Astrocyte (in vitro differentiated cells and primary cell): ENCODE results near the gene CD52. TPM values are rescaled to one million over a fixed set of nuclear protein-coding genes. Genes with fewer than 3 reads are reported as not detected.
A peak's percentile ranks its signal among the peaks of the same experiment; 100 is the strongest.

Experiments
- DNase-seq: peaks from one replicate; pipeline ENCODE4 v3.0.0-alpha.2; 2010; ENCODE audit warnings: low read depth
- FAIRE-seq: peaks from 2 replicates; lab custom pipeline; 2011; peaks lifted over from hg19 to GRCh38; lab: Jason Lieb, UNC
- H2AFZ ChIP-seq: 2 replicates; pipeline ENCODE4 v1.6.0; 2012; ENCODE audit warnings: low read depth, low read length, inconsistent platforms
- H3K27ac ChIP-seq: 2 replicates; pipeline ENCODE4 v1.5.1; 2011; ENCODE audit warnings: low read depth, low read length, inconsistent platforms
- H3K27me3 ChIP-seq: 2 replicates; pipeline ENCODE4 v1.6.0; 2011; ENCODE audit warnings: low read length, inconsistent platforms; ENCODE audit not compliant: insufficient read depth
- H3K36me3 ChIP-seq: 2 replicates; pipeline ENCODE4 v1.5.1; 2011; ENCODE audit warnings: low read length, inconsistent platforms; ENCODE audit not compliant: insufficient read depth
- H3K4me1 ChIP-seq: 2 replicates; pipeline ENCODE4 v1.5.1; 2011; ENCODE audit warnings: low read length, inconsistent platforms; ENCODE audit not compliant: insufficient read depth
- H3K4me2 ChIP-seq: 2 replicates; pipeline ENCODE4 v1.6.0; 2012; ENCODE audit warnings: low read length, inconsistent platforms
- H3K4me3 ChIP-seq: 2 replicates; pipeline ENCODE4 v1.5.1; 2011; ENCODE audit warnings: low read depth, mild to moderate bottlenecking, low read length, inconsistent platforms; ENCODE audit not compliant: insufficient read depth
- H3K79me2 ChIP-seq: 2 replicates; pipeline ENCODE4 v1.6.0; 2012; ENCODE audit warnings: mild to moderate bottlenecking, low read length, inconsistent platforms; ENCODE audit not compliant: insufficient read depth
- H3K9ac ChIP-seq: 2 replicates; pipeline ENCODE4 v1.6.0; 2012; ENCODE audit warnings: mild to moderate bottlenecking, low read length, inconsistent platforms
- H3K9me3 ChIP-seq: 2 replicates; pipeline ENCODE4 v1.5.1; 2012; ENCODE audit warnings: low read depth, mild to moderate bottlenecking, low read length, inconsistent platforms; ENCODE audit not compliant: insufficient read depth
- H4K20me1 ChIP-seq: 2 replicates; pipeline ENCODE4 v1.6.0; 2012; ENCODE audit warnings: low read length, inconsistent platforms; ENCODE audit not compliant: insufficient read depth
- H3K27ac Mint-ChIP-seq: one replicate; pipeline ENCODE4 v1.8.0; 2021; ENCODE audit warnings: mild to moderate bottlenecking, mixed read lengths; ENCODE audit not compliant: unreplicated experiment
- H3K27me3 Mint-ChIP-seq: one replicate; pipeline ENCODE4 v1.8.0; 2021; ENCODE audit warnings: low read depth, mixed read lengths; ENCODE audit not compliant: unreplicated experiment
- H3K36me3 Mint-ChIP-seq: one replicate; pipeline ENCODE4 v1.8.0; 2021; ENCODE audit warnings: low read depth, mixed read lengths; ENCODE audit not compliant: unreplicated experiment
- H3K4me1 Mint-ChIP-seq: one replicate; pipeline ENCODE4 v1.8.0; 2021; ENCODE audit warnings: low read depth, mixed read lengths; ENCODE audit not compliant: unreplicated experiment
- H3K4me3 Mint-ChIP-seq: one replicate; pipeline ENCODE4 v1.8.0; 2021; ENCODE audit warnings: mild to moderate bottlenecking, moderate library complexity, mixed read lengths; ENCODE audit not compliant: unreplicated experiment
- H3K9me3 Mint-ChIP-seq: one replicate; pipeline ENCODE4 v1.8.0; 2021; ENCODE audit warnings: mild to moderate bottlenecking, mixed read lengths; ENCODE audit not compliant: unreplicated experiment
- EZH2 ChIP-seq: IDR thresholded peaks from 2 replicates; pipeline ENCODE4 v1.6.1; 2012; ENCODE audit warnings: mild to moderate bottlenecking, low read length, inconsistent platforms; ENCODE audit not compliant: insufficient read depth
- total RNA-seq: library from RNA; stranded (reverse); gene quantifications from 2 replicates; pipeline ENCODE4 v1.2.1, GENCODE V29; 2021
- TF ChIP-seq, protein P1 (sequence below): IDR thresholded peaks from 2 replicates; pipeline ENCODE4 v1.5.1; 2011; ENCODE audit warnings: low read depth, mild to moderate bottlenecking, inconsistent platforms, low read length, moderate library complexity; ENCODE audit not compliant: insufficient read depth

CD52 gene
- total RNA-seq, 1 donor from 2014 or later = not detected

DNA sequence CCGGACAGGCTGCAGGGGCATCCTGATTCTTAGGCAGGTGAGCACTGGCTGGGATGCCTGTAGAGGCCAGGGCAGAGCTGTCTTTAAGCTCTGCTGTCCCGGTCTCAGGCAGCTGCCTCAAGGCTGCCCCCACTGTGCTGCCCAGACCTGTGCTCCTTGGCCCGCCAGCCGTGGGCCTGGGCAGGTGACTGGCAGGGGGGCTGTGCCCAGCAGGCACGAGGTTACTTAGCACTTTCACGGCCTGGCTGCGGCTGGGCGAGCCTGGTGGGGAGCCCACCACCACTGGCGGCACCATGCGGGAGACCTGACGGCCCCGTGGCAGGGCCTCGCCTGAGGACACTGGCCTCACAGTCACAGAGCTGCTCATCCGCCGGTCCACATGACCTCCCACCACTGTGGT, 28.0 kb downstream of the CD52 start:
- no peaks in the 10 kb centered on the region for H4K20me1 ChIP-seq
- TF ChIP-seq, protein P1, sequence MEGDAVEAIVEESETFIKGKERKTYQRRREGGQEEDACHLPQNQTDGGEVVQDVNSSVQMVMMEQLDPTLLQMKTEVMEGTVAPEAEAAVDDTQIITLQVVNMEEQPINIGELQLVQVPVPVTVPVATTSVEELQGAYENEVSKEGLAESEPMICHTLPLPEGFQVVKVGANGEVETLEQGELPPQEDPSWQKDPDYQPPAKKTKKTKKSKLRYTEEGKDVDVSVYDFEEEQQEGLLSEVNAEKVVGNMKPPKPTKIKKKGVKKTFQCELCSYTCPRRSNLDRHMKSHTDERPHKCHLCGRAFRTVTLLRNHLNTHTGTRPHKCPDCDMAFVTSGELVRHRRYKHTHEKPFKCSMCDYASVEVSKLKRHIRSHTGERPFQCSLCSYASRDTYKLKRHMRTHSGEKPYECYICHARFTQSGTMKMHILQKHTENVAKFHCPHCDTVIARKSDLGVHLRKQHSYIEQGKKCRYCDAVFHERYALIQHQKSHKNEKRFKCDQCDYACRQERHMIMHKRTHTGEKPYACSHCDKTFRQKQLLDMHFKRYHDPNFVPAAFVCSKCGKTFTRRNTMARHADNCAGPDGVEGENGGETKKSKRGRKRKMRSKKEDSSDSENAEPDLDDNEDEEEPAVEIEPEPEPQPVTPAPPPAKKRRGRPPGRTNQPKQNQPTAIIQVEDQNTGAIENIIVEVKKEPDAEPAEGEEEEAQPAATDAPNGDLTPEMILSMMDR = no peak
- TF ChIP-seq EZH2 = no peak
- no peak overlapping the region for H3K27ac ChIP-seq
- FAIRE-seq (no peak), DNase-seq (no peak)
- H3K4me3 ChIP-seq = no peak overlapping the region
- Mint-ChIP-seq H3K27me3 (peaks cover 29% of the 10 kb centered on the region), H3K4me1 (peaks cover 5% of the 10 kb centered on the region), H3K4me3 (no peak overlapping the region), H3K9me3 (no peaks in the 10 kb centered on the region), H3K36me3 (no peaks in the 10 kb centered on the region), H3K27ac (no peak overlapping the region)
- peaks cover 3% of the 10 kb centered on the region for H3K27me3 ChIP-seq
- peaks cover 12% of the 10 kb centered on the region for H3K4me1 ChIP-seq
- no peaks in the 10 kb centered on the region for H3K79me2 ChIP-seq
- H3K9me3 ChIP-seq = no peaks in the 10 kb centered on the region
- no peak overlapping the region for H2AFZ ChIP-seq
- H3K36me3 ChIP-seq = no peaks in the 10 kb centered on the region
- H3K9ac ChIP-seq = no peak overlapping the region
- no peak overlapping the region for H3K4me2 ChIP-seq

DNA sequence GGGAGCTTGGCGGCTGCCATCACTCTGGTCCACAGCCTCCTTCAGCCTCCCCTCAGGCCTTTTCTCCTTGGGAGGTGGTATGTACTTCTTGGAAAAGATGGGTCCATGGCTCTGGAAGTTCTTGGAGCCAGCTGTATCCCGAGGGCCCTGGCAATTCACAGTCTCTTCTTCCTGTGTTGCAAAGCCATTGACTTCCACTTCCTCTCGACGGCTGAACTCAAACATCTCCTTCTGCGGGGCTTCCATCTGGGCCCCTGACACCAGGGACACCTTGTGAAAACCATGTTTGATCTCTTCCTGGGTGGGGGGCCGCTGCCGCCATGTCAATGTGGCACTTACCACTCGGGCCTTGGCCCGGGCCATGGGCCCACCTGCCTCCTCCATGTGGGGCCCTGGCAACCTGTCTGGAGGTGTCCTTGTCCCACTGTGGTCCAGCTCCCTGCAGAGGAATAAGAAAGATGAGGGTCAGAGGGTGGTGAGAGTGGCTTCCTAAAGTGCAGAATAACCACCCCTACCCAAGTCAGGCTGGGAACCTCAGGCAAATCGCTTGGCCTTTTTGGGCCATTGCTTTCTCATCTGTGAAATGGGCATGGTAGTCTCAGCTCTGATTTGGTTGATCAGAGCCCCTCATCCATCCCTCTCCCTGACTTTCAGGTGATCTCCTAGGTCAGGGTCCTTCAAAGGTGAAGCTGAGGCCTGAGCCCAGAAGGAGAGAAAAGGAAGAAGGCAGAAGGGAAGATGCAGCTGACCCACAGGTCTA, 28.7 kb downstream of the CD52 start:
- no peak for TF ChIP-seq EZH2
- TF ChIP-seq, protein P1 = no peak
- H3K4me1 Mint-ChIP-seq = peaks cover 10% of the 10 kb centered on the region
- no peak for FAIRE-seq

More for the DNA sequence above, 28.7 kb downstream of the CD52 start:
- no peaks in the 10 kb centered on the region for H3K9me3 ChIP-seq
- no peak overlapping the region for H2AFZ ChIP-seq
- H3K36me3 ChIP-seq = no peaks in the 10 kb centered on the region
- H3K79me2 ChIP-seq = no peaks in the 10 kb centered on the region
- Mint-ChIP-seq H3K27me3 (peaks cover 29% of the 10 kb centered on the region), H3K9me3 (no peaks in the 10 kb centered on the region), H3K36me3 (no peaks in the 10 kb centered on the region), H3K4me3 (no peak overlapping the region), H3K27ac (peak overlapping the region; percentile 26)
- H3K27ac ChIP-seq = no peak overlapping the region
- no peak overlapping the region for H3K9ac ChIP-seq
- no peak overlapping the region for H3K4me3 ChIP-seq
- no peak overlapping the region for H3K4me2 ChIP-seq
- peaks cover 3% of the 10 kb centered on the region for H3K27me3 ChIP-seq
- no peaks in the 10 kb centered on the region for H4K20me1 ChIP-seq
- no peak for DNase-seq
- peaks cover 20% of the 10 kb centered on the region for H3K4me1 ChIP-seq
